ENCODE data around the gene AFDN.

Gene AFDN

DNA sequence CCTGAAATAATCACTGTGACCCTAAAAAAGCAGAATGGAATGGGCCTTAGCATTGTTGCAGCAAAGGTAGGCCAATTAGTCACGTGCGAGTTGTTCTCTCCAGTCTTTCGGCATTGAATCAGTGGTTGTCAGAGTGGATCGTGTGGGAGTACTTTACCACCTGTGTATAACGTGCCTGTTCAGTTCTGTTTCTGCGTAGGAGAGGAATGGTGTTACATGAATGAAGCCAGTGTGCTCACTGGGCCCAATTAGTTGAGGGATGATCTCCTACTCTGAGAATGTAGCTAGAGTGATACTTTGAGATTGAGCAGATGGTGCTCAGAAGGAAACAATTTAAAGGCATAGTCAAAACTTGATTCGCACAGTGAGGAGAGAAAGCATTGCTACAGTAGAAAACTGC is 98.3 kb downstream of the AFDN start:
- TF ChIP-seq, protein P1, sequence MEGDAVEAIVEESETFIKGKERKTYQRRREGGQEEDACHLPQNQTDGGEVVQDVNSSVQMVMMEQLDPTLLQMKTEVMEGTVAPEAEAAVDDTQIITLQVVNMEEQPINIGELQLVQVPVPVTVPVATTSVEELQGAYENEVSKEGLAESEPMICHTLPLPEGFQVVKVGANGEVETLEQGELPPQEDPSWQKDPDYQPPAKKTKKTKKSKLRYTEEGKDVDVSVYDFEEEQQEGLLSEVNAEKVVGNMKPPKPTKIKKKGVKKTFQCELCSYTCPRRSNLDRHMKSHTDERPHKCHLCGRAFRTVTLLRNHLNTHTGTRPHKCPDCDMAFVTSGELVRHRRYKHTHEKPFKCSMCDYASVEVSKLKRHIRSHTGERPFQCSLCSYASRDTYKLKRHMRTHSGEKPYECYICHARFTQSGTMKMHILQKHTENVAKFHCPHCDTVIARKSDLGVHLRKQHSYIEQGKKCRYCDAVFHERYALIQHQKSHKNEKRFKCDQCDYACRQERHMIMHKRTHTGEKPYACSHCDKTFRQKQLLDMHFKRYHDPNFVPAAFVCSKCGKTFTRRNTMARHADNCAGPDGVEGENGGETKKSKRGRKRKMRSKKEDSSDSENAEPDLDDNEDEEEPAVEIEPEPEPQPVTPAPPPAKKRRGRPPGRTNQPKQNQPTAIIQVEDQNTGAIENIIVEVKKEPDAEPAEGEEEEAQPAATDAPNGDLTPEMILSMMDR (conservative IDR thresholded peaks at IDR 0.05) = no peak

DNA sequence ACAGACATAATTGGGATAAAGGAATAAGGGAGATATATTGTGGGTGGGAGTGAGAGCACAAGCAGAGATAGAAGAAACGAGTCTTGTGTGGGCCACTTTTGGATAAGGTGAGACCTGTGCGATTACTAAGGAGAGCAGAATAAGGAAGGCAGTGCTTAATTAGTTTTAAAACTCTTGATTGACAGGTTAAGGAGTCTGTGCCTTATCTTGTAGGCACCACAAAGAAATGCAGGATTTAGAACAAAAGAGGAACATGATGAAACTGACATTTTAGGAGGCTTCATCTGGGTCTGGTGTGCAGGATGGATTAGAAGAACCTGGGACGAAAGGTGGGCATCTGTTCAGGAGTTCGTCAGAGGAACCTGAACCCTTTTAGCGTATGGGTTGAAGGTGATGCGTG is 100.5 kb downstream of the AFDN start:
- TF ChIP-seq, protein P1 (conservative IDR thresholded peaks at IDR 0.05) = no peak
- H3K27ac ChIP-seq = no peak overlapping the region

More for the DNA sequence above, 98.3 kb downstream of the AFDN start:
- no peak overlapping the region for H3K27ac ChIP-seq

DNA sequence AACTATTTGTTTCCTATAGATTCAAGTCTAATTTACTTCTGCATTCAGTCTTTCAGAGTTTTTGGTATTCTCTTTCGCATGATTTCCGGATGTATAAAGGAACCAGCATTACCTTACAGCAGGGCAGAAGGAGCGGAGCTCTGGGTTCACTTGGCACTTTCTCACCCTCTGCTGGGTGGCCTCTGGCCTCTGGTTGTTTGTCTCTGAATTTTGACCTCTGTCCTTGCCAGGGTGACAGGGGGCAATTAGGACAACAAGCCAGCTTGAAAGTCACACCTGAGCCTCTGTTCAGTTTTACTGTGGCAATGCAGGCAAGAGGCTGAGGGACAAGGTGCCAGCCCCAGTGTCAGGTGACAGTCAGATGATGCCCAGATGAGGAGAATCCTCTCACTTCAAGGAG is 101.4 kb downstream of the AFDN start:
- H3K27ac ChIP-seq = peak overlapping the region; percentile 9; the same call in 1 of the 2 replicates
- TF ChIP-seq, protein P1 (conservative IDR thresholded peaks at IDR 0.05) = no peak

DNA sequence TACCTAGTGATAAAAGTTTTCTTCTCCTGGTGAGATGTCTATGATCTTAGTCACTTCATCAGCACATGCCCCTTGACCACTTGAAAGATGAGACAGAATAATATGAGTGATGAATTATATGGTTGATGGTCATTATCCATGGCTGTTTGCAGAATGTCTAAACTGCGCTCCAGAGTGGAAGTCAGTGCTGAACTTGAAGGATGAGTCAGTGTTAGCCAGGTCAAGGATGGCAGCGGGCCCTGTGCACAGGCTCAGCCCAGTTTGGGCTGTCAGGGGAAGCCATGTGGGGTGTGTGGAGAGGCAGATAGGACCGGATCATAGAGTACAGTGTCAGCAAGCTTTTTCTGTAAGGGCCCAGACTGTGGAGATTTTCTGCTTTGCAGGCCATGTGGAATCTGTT is 103.6 kb downstream of the AFDN start:
- TF ChIP-seq, protein P1 (conservative IDR thresholded peaks at IDR 0.05) = no peak
- no peak overlapping the region for H3K27ac ChIP-seq

DNA sequence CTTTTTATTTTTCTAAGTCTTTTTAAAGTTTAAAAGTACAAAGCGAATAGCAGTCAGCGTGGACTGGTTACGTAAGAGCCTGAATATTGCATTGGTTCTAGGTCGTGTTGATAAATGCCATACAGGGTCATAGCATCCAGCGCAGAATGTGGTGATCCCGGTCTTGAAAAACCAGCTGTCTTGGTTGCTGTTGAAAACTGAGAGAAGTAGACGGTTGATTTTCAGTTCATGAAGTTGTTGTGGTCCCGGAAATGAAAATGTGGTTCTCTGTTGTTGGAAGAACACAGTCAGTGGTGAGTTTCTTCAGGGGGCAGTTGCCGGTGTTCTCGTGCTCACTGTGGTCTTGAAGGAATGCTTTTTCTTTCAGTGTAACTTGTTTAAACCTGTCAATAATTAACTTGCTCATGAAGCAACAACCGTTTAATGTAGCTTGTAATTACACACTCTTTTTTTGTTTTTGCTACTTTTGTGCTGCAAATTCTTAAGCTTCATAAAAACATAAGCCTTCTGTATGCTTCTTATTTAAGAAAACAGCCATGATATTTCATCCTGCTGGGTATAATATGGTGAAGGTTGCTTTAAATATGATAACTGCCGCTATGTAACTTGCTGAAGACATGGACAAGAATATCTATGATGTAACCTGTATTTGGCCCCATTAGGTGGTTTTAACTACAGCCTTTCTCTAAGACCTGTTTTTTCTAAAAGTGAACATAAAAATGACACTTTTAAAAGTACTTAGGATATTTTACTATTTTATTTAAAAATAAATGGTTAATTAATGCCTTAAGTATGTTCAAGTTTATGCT is 106.0 kb downstream of the AFDN start:
- TF ChIP-seq, protein P1 (conservative IDR thresholded peaks at IDR 0.05) = no peak
- peak overlapping the region; percentile 56 for H3K27ac ChIP-seq

DNA sequence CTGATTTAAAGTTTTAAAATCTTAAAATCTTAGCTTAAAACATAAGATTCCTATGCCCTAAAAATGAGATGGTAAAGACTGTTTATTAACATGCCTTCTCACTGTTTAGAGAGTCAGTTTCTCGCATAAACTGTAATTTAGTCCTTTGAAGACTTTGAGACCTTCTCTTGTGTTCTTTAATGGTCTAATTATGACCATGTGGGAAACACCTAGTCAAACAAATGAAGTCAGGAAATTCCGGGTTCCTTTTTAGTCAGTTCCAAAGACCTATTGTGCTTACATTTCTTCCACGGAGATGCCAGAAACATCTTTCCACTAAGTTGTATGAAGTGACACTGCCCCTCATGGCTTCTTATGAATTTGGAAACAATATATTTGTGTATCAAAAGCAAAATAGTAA is 106.6 kb downstream of the AFDN start:
- TF ChIP-seq, protein P1 (conservative IDR thresholded peaks at IDR 0.05) = no peak
- H3K27ac ChIP-seq = peak overlapping the region; percentile 56

DNA sequence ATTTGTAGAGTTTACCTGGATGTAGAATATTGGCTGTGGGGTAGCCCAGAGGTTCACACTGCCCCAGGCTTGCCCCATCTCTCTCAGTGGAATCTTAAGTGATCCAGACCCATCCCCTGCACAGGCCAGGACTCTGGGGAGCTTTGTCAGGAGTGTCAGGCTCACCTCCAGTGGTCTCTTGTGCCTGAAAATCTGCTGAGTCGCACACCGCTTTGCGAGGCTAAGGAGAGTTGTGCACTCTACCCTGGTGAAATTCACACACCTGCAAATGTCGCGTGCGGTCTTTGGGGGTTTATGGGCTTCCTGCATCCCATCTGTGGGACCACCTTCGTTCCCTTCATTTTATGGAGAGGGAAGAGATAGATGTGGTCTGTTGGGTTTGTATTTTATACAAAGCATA is 107.1 kb downstream of the AFDN start:
- TF ChIP-seq, protein P1 (conservative IDR thresholded peaks at IDR 0.05) = no peak
- peak overlapping the region; percentile 56 for H3K27ac ChIP-seq
